Neural cell (in vitro differentiated cells): ENCODE measurements around the gene RAD50. TPM values are rescaled to one million over a fixed set of nuclear protein-coding genes. Genes with fewer than 3 reads are reported as not detected.

ENCODE experiments used
- H2AFZ ChIP-seq: fragments of 200-600, 300-800 bp; sonication (generic), shearing (Covaris generic); 2 replicates; pipeline ENCODE4 v1.6.0; 2014; ENCODE audit warnings: low read depth, mild to moderate bottlenecking, antibody characterized with exemption, low read length, moderate library complexity
- H3F3A ChIP-seq: fragments of 200-600 bp; shearing (Covaris generic); 2 replicates; pipeline ENCODE4 v1.6.1; 2016; ENCODE audit warnings: mild to moderate bottlenecking, moderate library complexity, mixed read lengths, antibody characterized with exemption, low read length; ENCODE audit not compliant: insufficient read depth, poor library complexity, severe bottlenecking
- H3K27ac ChIP-seq: fragments of 200-600, 300-800 bp; sonication (generic), shearing (Covaris generic); 2 replicates; pipeline ENCODE4 v1.5.1; 2014; ENCODE audit warnings: mild to moderate bottlenecking, low read length, moderate library complexity
- H3K27me3 ChIP-seq: fragments of 300-800, 200-600 bp; sonication (generic), shearing (Covaris generic); 2 replicates; pipeline ENCODE4 v1.6.0; 2014; ENCODE audit warnings: mild to moderate bottlenecking, low read depth, low read length, moderate library complexity; ENCODE audit not compliant: insufficient read depth
- H3K36me3 ChIP-seq: fragments of 300-800, 200-600 bp; sonication (generic), shearing (Covaris generic); 2 replicates; pipeline ENCODE4 v1.5.1; 2014; ENCODE audit warnings: mild to moderate bottlenecking, antibody characterized with exemption, low read length, moderate library complexity; ENCODE audit not compliant: insufficient read depth
- H3K4me2 ChIP-seq: fragments of 300-800, 200-600 bp; sonication (generic), shearing (Covaris generic); 2 replicates; pipeline ENCODE4 v1.6.0; 2014; ENCODE audit warnings: mild to moderate bottlenecking, low read length
- H3K4me3 ChIP-seq: fragments of 300-800, 200-600 bp; sonication (generic), shearing (Covaris generic); 2 replicates; pipeline ENCODE4 v1.5.1; 2014; ENCODE audit warnings: mild to moderate bottlenecking, low read length, moderate library complexity
- H3K79me2 ChIP-seq: fragments of 200-600 bp; shearing (Covaris generic); replicated peaks from 2 replicates; pipeline ENCODE4 v1.6.0; 2014; ENCODE audit warnings: mild to moderate bottlenecking, low read length, moderate library complexity; ENCODE audit not compliant: insufficient read depth
- H3K9ac ChIP-seq: fragments of 300-800, 200-600 bp; sonication (generic), shearing (Covaris generic); 2 replicates; pipeline ENCODE4 v1.6.1; 2016; ENCODE audit warnings: mild to moderate bottlenecking, low read length, mixed read lengths
- H3K9me2 ChIP-seq: fragments of 200-600 bp; shearing (Covaris generic); 2 replicates; pipeline ENCODE4 v1.6.1; 2016; ENCODE audit warnings: mild to moderate bottlenecking, low read length, mixed read lengths; ENCODE audit not compliant: insufficient read depth
- H3K9me3 ChIP-seq: fragments of 200-600, 300-800 bp; sonication (generic), shearing (Covaris generic); 2 replicates; pipeline ENCODE4 v1.6.1; 2016; ENCODE audit warnings: mild to moderate bottlenecking, mixed run types, low read length, moderate library complexity, mixed read lengths
- H4K20me1 ChIP-seq: fragments of 200-600 bp; shearing (Covaris generic); 2 replicates; pipeline ENCODE4 v1.6.1; 2016; ENCODE audit warnings: mild to moderate bottlenecking, mixed run types; ENCODE audit not compliant: insufficient read depth
- CTCF ChIP-seq: fragments of 450-650 bp; IDR thresholded peaks from 2 replicates; pipeline ENCODE4 v1.5.1; 2014; ENCODE audit warnings: antibody characterized with exemption, mild to moderate bottlenecking, moderate library complexity; ENCODE audit not compliant: poor library complexity, severe bottlenecking
- EP300 ChIP-seq: fragments of 450-650 bp; conservative IDR thresholded peaks from 2 replicates; pipeline ENCODE4 v1.6.1; 2014; ENCODE audit warnings: antibody characterized with exemption, mild to moderate bottlenecking, moderate library complexity; ENCODE audit not compliant: poor library complexity, severe bottlenecking
- MXI1 ChIP-seq: fragments of 450-650 bp; conservative IDR thresholded peaks from 2 replicates; pipeline ENCODE4 v1.6.1; 2014; ENCODE audit warnings: antibody characterized with exemption, mild to moderate bottlenecking; ENCODE audit not compliant: poor library complexity, severe bottlenecking
- POLR2AphosphoS5 ChIP-seq: IDR thresholded peaks from 2 replicates; pipeline ENCODE4 v1.6.1; 2012
- RAD21 ChIP-seq: fragments of 450-650 bp; conservative IDR thresholded peaks from 2 replicates; pipeline ENCODE4 v1.6.1; 2014; ENCODE audit warnings: antibody characterized with exemption, mild to moderate bottlenecking, moderate library complexity
- REST ChIP-seq: IDR thresholded peaks from 2 replicates; pipeline ENCODE4 v1.6.1; 2012; ENCODE audit warnings: borderline replicate concordance
- TAF1 ChIP-seq: IDR thresholded peaks from 2 replicates; pipeline ENCODE4 v1.6.1; 2012; ENCODE audit warnings: low read depth
- polyA plus RNA-seq: library from polyadenylated mRNA; depleted of rRNA; stranded (reverse); fragments of >200 nt; gene quantifications from 2 replicates; pipeline ENCODE4 v1.2.3, GENCODE V29; 2014

The RAD50 gene
- polyA plus RNA-seq, 1 donor from 2014 or later = 6.7 TPM

GRCh38 chr5:132692632-132692967, 135.8 kb downstream of the RAD50 start:
- no peak overlapping the region for H3K27ac ChIP-seq
- H3K9me3 ChIP-seq = no peaks in the 10 kb centered on the region
- no peak overlapping the region for H3K4me3 ChIP-seq
- no peak overlapping the region for H3K9ac ChIP-seq
- H3K9me2 ChIP-seq = no peaks in the 10 kb centered on the region
- no peak overlapping the region for H3K4me2 ChIP-seq
- no peaks in the 10 kb centered on the region for H3K27me3 ChIP-seq
- TF ChIP-seq REST (no peak), EP300 (no peak), TAF1 (no peak), POLR2AphosphoS5 (no peak), CTCF (no peak), MXI1 (no peak), RAD21 (no peak)
- H3K36me3 ChIP-seq = peaks cover 6% of the 10 kb centered on the region
- no peak overlapping the region for H2AFZ ChIP-seq
- no peaks in the 10 kb centered on the region for H3K79me2 ChIP-seq
- H4K20me1 ChIP-seq = no peaks in the 10 kb centered on the region
- H3F3A ChIP-seq = no peaks in the 10 kb centered on the region

Other genes with a start within 250 kb of the RAD50 start
- gene SLC22A5, start 187.3 kb upstream of the RAD50 start, polyA plus RNA-seq = 5.2 and 5.5 TPM in 2 replicates
- 0.67 and 0.96 TPM in 2 replicates for gene IRF1, start 66.2 kb upstream of the RAD50 start, polyA plus RNA-seq
- gene IL5, start 13.5 kb upstream of the RAD50 start, polyA plus RNA-seq = not detected in 2 replicates
- 0.25 TPM in 1 of 2 replicates, not detected in the other for gene IL13, start 101.2 kb downstream of the RAD50 start, polyA plus RNA-seq
- not detected in 2 replicates for gene IL4, start 117.0 kb downstream of the RAD50 start, polyA plus RNA-seq
- 84.6 and 94.4 TPM in 2 replicates for gene KIF3A, start 180.6 kb downstream of the RAD50 start, polyA plus RNA-seq
- not detected in 2 replicates for gene CCNI2, start 190.4 kb downstream of the RAD50 start, polyA plus RNA-seq
- gene SEPTIN8, start 220.3 kb downstream of the RAD50 start, polyA plus RNA-seq = 33.6 and 37.7 TPM in 2 replicates